B cell (primary cell): Measurements from ENCODE around the gene CDKN1B. TPM values are rescaled to one million over a fixed set of nuclear protein-coding genes. Genes with fewer than 3 reads are reported as not detected.

ENCODE experiments used
- ATAC-seq: fragments of 200-7000 bp; cut with Tn5 transposase; one replicate; pipeline ENCODE4 v1.10.0; 2021; ENCODE audit warnings: low read depth, mild to moderate bottlenecking, moderate number of reproducible peaks, moderate library complexity
- CTCF ChIA-PET: fragments of 350-600 bp; sonication (Branson Sonifier 250); formaldehyde crosslinking; loops from one replicate; lab custom pipeline; 2021; ENCODE audit warnings: antibody characterized with exemption, inconsistent platforms; lab: Charles Lee
- POLR2A ChIA-PET: fragments of 350-600 bp; sonication (Branson Sonifier 250); formaldehyde crosslinking; loops from one replicate; lab custom pipeline; 2021; ENCODE audit warnings: antibody characterized with exemption; lab: Charles Lee
- DNase-seq: peaks from one replicate; pipeline ENCODE4 v3.0.0; 2013
- H2AFZ ChIP-seq: 2 replicates; pipeline ENCODE4 v1.6.1; 2012; ENCODE audit warnings: mild to moderate bottlenecking, low read depth, low read length; ENCODE audit not compliant: insufficient read depth, poor library complexity, severe bottlenecking
- H3K27ac ChIP-seq, 2 donors: 1 replicate in 1 of 2; 2 replicates in 1 of 2; pipeline ENCODE4 v1.5.1; 2012 to 2013; ENCODE audit warnings: low read length in 2 of 2, mild to moderate bottlenecking in 2 of 2, moderate library complexity in 1 of 2
- H3K27me3 ChIP-seq, 4 experiments: fragments of 200-600 bp in 1 of 4; sonication (generic) in 1 of 4; replicated peaks in 1 of 4; 1 replicate in 2 of 4; 2 replicates in 2 of 4; pipeline versions ENCODE4 v1.6.1 to v1.7.0; 2013 to 2016; ENCODE audit warnings: low read length in 3 of 4, mild to moderate bottlenecking in 2 of 4, mixed read lengths in 1 of 4, moderate library complexity in 1 of 4; ENCODE audit not compliant: insufficient read depth in 4 of 4, control insufficient read depth in 3 of 4; ENCODE audit errors: control extremely low read depth in 1 of 4
- H3K36me3 ChIP-seq, 2 experiments: replicated peaks in 1 of 2; 1 replicate in 1 of 2; 2 replicates in 1 of 2; pipeline versions ENCODE4 v1.6.1 to v1.7.1; 2013; ENCODE audit warnings: low read length in 1 of 2; ENCODE audit not compliant: insufficient read depth in 2 of 2, control insufficient read depth in 1 of 2; ENCODE audit errors: control extremely low read depth in 1 of 2, extremely low read depth in 1 of 2
- H3K4me1 ChIP-seq, 2 donors: fragments of 200-600 bp in 1 of 2; sonication (generic) in 1 of 2; 1 replicate in 1 of 2; 2 replicates in 1 of 2; pipeline versions ENCODE4 v1.5.1 to v1.6.1; 2013 to 2017; ENCODE audit warnings: low read length in 2 of 2; ENCODE audit not compliant: control insufficient read depth in 2 of 2, insufficient read depth in 2 of 2
- H3K4me2 ChIP-seq: replicated peaks from 2 replicates; pipeline ENCODE3; 2012; ENCODE audit warnings: mild to moderate bottlenecking, low read depth, low read length; ENCODE audit not compliant: poor library complexity, severe bottlenecking
- H3K4me3 ChIP-seq, 5 experiments: fragments of 200-600 bp in 1 of 5; sonication (generic) in 1 of 5; 1 replicate in 3 of 5; 2 replicates in 2 of 5; pipeline versions ENCODE4 v1.5.1 to v1.7.0; 2011 to 2016; ENCODE audit warnings: low read length in 4 of 5, mild to moderate bottlenecking in 4 of 5, low read depth in 2 of 5, control low read depth in 1 of 5, moderate library complexity in 1 of 5; ENCODE audit not compliant: insufficient read depth in 1 of 5; ENCODE audit errors: control extremely low read depth in 1 of 5, extremely low read depth in 1 of 5
- H3K79me2 ChIP-seq: fragments of 200-600 bp; sonication (generic); one replicate; pipeline ENCODE4 v1.6.0; 2016; ENCODE audit warnings: low read length; ENCODE audit not compliant: control insufficient read depth, insufficient read depth
- H3K9ac ChIP-seq: fragments of 200-600 bp; sonication (generic); 2 replicates; pipeline ENCODE4 v1.6.1; 2017; ENCODE audit warnings: mild to moderate bottlenecking, low read length, moderate library complexity
- H3K9me3 ChIP-seq, 3 donors: one replicate each; pipeline versions ENCODE4 v1.6.1 to v1.7.1; 2013; ENCODE audit warnings: low read length in 2 of 3; ENCODE audit not compliant: control insufficient read depth in 2 of 3, insufficient read depth in 1 of 3; ENCODE audit errors: control extremely low read depth in 1 of 3
- H4K20me1 ChIP-seq: 2 replicates; pipeline ENCODE4 v1.6.0; 2012; ENCODE audit warnings: mild to moderate bottlenecking, low read length; ENCODE audit not compliant: insufficient read depth, control insufficient read depth, poor library complexity, severe bottlenecking
- H3K27ac Mint-ChIP-seq: one replicate; pipeline ENCODE4 v1.8.0; 2021; ENCODE audit warnings: mixed read lengths
- H3K27me3 Mint-ChIP-seq: one replicate; pipeline ENCODE4 v1.8.0; 2021; ENCODE audit warnings: mixed read lengths
- H3K4me1 Mint-ChIP-seq: one replicate; pipeline ENCODE4 v1.8.0; 2021; ENCODE audit warnings: mixed read lengths
- H3K4me3 Mint-ChIP-seq: one replicate; pipeline ENCODE4 v1.8.0; 2021; ENCODE audit warnings: mixed read lengths
- H3K9me3 Mint-ChIP-seq: one replicate; pipeline ENCODE4 v1.8.0; 2022; ENCODE audit warnings: mixed read lengths; ENCODE audit not compliant: insufficient read depth
- EZH2 ChIP-seq: IDR thresholded peaks from 2 replicates; pipeline ENCODE4 v1.6.1; 2012; ENCODE audit warnings: borderline replicate concordance, low read depth, mild to moderate bottlenecking, moderate library complexity, low read length; ENCODE audit not compliant: insufficient read depth, poor library complexity, severe bottlenecking
- WGBS: methylation state at CpG from one replicate; pipeline ENCODE4 v1.1.5; 2013; ENCODE audit warnings: missing lambda C conversion rate; ENCODE audit not compliant: insufficient coverage; 5-methylcytosine and 5-hydroxymethylcytosine counted together
- intact Hi-C: fragments of 100-400 bp; cut with micrococcal nuclease; formaldehyde crosslinking; loops from one replicate; pipeline ENCODE4 v1.10.0; 2022
- polyA plus RNA-seq: library from polyadenylated mRNA; depleted of rRNA; stranded (reverse); fragments of >200 nt; gene quantifications from 2 replicates; pipeline ENCODE4 v1.2.3, GENCODE V29; 2012
- total RNA-seq, 2 donors: library from RNA; stranded (reverse); fragments of 120-200 nt in 1 of 2; gene quantifications; 1 replicate in 1 of 2; 2 replicates in 1 of 2; pipeline versions ENCODE4 v1.2.3 to v1.2.4, GENCODE V29; 2013 to 2022
- TF ChIP-seq, protein P1 (sequence below): fragments of 200-600 bp; IDR thresholded peaks from one replicate; pipeline ENCODE4 v1.8.0; 2022; ENCODE audit warnings: antibody characterized with exemption, mild to moderate bottlenecking

Gene CDKN1B
- total and polyA plus RNA-seq, 2 donors (not counting 1 experiment from before 2014, with no cell fraction given), result 77.4 to 149 TPM

DNA sequence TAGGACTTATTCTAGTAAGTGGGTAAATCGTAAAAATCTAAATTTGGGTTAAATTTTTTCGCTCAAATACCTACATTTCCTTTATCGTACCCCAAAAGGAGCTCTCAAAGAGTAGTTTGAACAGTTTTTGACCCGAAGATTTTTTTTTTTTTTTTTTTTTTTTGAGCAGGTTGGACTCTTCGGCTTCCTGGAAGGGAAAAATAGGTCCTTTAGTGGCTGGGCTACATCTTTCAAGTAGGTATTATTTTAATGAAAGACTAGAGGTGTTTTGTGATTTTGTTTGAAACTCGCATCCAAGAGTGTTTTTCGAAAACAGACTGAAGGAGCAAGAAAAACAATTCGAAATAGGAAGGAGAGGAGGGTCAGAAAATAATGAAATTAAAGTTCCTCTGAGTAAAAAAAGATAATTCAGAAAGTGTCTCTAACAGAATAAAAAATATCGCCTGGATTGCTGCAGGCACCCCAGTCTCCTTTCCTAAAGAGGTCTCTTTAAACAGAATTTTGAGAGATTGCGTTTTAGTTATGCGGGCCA lies 6.0 kb downstream of the CDKN1B start:
- Mint-ChIP-seq H3K27me3 (no peaks in the 10 kb centered on the region), H3K4me1 (peaks cover 55% of the 10 kb centered on the region), H3K4me3 (peak overlapping the region; percentile 95), H3K9me3 (no peaks in the 10 kb centered on the region), H3K27ac (peak overlapping the region; percentile 98)
- POLR2A ChIA-PET, result interaction anchor here (0.6 to 6.0 kb wide), 6 partner anchors 7 to 366 kb away, joined by 3 to 155 read pairs (median 24); partner anchors contain the start of genes BORCS5 and CDKN1B
- Histone ChIP-seq H3K4me3 (peak overlapping the region; percentile 74 to 89 (median 78)), H3K79me2 (peaks cover 64% of the 10 kb centered on the region), H3K36me3 (peaks cover 6 to 36% of the 10 kb centered on the region in 2 experiments), H3K27me3 (no peaks in the 10 kb centered on the region), H2AFZ (peak overlapping the region; percentile 68), H3K27ac (peak overlapping the region; percentile 94 to 97), H3K4me1 (peaks cover 27 to 37% of the 10 kb centered on the region in 2 donors), H3K9ac (peak overlapping the region; percentile 71), H4K20me1 (peaks cover 14% of the 10 kb centered on the region), H3K9me3 (no peaks in the 10 kb centered on the region), H3K4me2 (peak overlapping the region; percentile 94)
- CTCF ChIA-PET, result interaction anchor here (4.1 to 4.4 kb wide), 2 partner anchors 8 to 13 kb away, joined by 40 to 49 read pairs; partner anchors contain the start of gene CDKN1B
- intact Hi-C loops, result no loop called here
- DNase-seq (peak; percentile 33), ATAC-seq (no peak)
- no peak for TF ChIP-seq EZH2
- TF ChIP-seq, protein P1, sequence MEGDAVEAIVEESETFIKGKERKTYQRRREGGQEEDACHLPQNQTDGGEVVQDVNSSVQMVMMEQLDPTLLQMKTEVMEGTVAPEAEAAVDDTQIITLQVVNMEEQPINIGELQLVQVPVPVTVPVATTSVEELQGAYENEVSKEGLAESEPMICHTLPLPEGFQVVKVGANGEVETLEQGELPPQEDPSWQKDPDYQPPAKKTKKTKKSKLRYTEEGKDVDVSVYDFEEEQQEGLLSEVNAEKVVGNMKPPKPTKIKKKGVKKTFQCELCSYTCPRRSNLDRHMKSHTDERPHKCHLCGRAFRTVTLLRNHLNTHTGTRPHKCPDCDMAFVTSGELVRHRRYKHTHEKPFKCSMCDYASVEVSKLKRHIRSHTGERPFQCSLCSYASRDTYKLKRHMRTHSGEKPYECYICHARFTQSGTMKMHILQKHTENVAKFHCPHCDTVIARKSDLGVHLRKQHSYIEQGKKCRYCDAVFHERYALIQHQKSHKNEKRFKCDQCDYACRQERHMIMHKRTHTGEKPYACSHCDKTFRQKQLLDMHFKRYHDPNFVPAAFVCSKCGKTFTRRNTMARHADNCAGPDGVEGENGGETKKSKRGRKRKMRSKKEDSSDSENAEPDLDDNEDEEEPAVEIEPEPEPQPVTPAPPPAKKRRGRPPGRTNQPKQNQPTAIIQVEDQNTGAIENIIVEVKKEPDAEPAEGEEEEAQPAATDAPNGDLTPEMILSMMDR, result no peak
- WGBS, result 0% methylated on average over 3 of the region's 11 CpGs
